ENCODE results near the gene TTC22.

Gene TTC22

GRCh38 chr1:54815086-54815876 lies 14.2 kb upstream of the TTC22 start:
- Histone ChIP-seq H3K4ac (ENCODE audit: low read depth, low read length) (no peak overlapping the region), H3K79me2 (ENCODE audit: control insufficient read depth, insufficient read depth, low read length, poor library complexity) (no peaks in the 10 kb centered on the region), H2AK5ac (ENCODE audit: low read length) (no peak overlapping the region), H3K27me3 (ENCODE audit: insufficient read depth, low read length) (no peaks in the 10 kb centered on the region), H3K18ac (ENCODE audit: low read length) (no peak overlapping the region), H4K8ac (ENCODE audit: low read depth, low read length) (no peak overlapping the region), H3K14ac (ENCODE audit: low read length) (no peak overlapping the region), H4K12ac (ENCODE audit: low read depth, low read length) (no peak overlapping the region), H2BK120ac (ENCODE audit: insufficient read depth, low read length, poor library complexity) (no peak overlapping the region), H3K4me3 (ENCODE audit: low read depth, low read length) (no peak overlapping the region), H2BK5ac (ENCODE audit: low read depth, low read length, poor library complexity) (no peak overlapping the region), H3K9ac (ENCODE audit: low read length) (no peak overlapping the region), H3K27ac (ENCODE audit: low read depth, low read length) (no peak overlapping the region), H3K4me1 (ENCODE audit: control insufficient read depth in 1 of 2, insufficient read depth in 2 of 2, low read length in 2 of 2) (peaks cover 7 to 11% of the 10 kb centered on the region in 2 experiments), H2AFZ (ENCODE audit: insufficient read depth, low read length, poor library complexity) (no peak overlapping the region), H2BK12ac (ENCODE audit: low read length) (no peak overlapping the region), H3K79me1 (ENCODE audit: low read length) (no peaks in the 10 kb centered on the region), H3K36me3 (ENCODE audit: control insufficient read depth in 1 of 2, insufficient read depth in 2 of 2, low read length in 2 of 2) (no peaks in the 10 kb centered on the region), H3K9me3 (ENCODE audit: insufficient read depth, low read depth, low read length) (no peaks in the 10 kb centered on the region), H4K91ac (ENCODE audit: low read depth, low read length) (no peak overlapping the region), H3K4me2 (ENCODE audit: low read length) (no peak overlapping the region), H3K23ac (ENCODE audit: low read length) (no peak overlapping the region)
- WGBS (ENCODE audit: extremely low coverage, insufficient coverage, insufficient read length), result no CpG with 5 or more reads among the region's 7 CpGs
- DNase-seq, result no peak

GRCh38 chr1:54814571-54814970 lies 13.4 kb upstream of the TTC22 start:
- Histone ChIP-seq H3K4me1 (ENCODE audit: control insufficient read depth in 1 of 2, insufficient read depth in 2 of 2, low read length in 2 of 2) (peaks cover 7 to 11% of the 10 kb centered on the region in 2 experiments), H4K12ac (ENCODE audit: low read depth, low read length) (no peak overlapping the region), H2BK12ac (ENCODE audit: low read length) (no peak overlapping the region), H3K9me3 (ENCODE audit: insufficient read depth, low read depth, low read length) (no peaks in the 10 kb centered on the region), H2AK5ac (ENCODE audit: low read length) (no peak overlapping the region), H3K4me3 (ENCODE audit: low read depth, low read length) (no peak overlapping the region), H3K79me1 (ENCODE audit: low read length) (no peaks in the 10 kb centered on the region), H3K23ac (ENCODE audit: low read length) (no peak overlapping the region), H3K18ac (ENCODE audit: low read length) (no peak overlapping the region), H4K8ac (ENCODE audit: low read depth, low read length) (no peak overlapping the region), H4K91ac (ENCODE audit: low read depth, low read length) (no peak overlapping the region), H3K4ac (ENCODE audit: low read depth, low read length) (no peak overlapping the region), H3K4me2 (ENCODE audit: low read length) (no peak overlapping the region), H3K36me3 (ENCODE audit: control insufficient read depth in 1 of 2, insufficient read depth in 2 of 2, low read length in 2 of 2) (no peaks in the 10 kb centered on the region), H3K27me3 (ENCODE audit: insufficient read depth, low read length) (no peaks in the 10 kb centered on the region), H3K14ac (ENCODE audit: low read length) (no peak overlapping the region), H3K79me2 (ENCODE audit: control insufficient read depth, insufficient read depth, low read length, poor library complexity) (no peaks in the 10 kb centered on the region), H2BK5ac (ENCODE audit: low read depth, low read length, poor library complexity) (no peak overlapping the region), H3K27ac (ENCODE audit: low read depth, low read length) (no peak overlapping the region), H2BK120ac (ENCODE audit: insufficient read depth, low read length, poor library complexity) (no peak overlapping the region), H2AFZ (ENCODE audit: insufficient read depth, low read length, poor library complexity) (no peak overlapping the region), H3K9ac (ENCODE audit: low read length) (no peak overlapping the region)
- WGBS (ENCODE audit: extremely low coverage, insufficient coverage, insufficient read length), result no CpG with 5 or more reads among the region's 5 CpGs
- DNase-seq, result no peak

DNA sequence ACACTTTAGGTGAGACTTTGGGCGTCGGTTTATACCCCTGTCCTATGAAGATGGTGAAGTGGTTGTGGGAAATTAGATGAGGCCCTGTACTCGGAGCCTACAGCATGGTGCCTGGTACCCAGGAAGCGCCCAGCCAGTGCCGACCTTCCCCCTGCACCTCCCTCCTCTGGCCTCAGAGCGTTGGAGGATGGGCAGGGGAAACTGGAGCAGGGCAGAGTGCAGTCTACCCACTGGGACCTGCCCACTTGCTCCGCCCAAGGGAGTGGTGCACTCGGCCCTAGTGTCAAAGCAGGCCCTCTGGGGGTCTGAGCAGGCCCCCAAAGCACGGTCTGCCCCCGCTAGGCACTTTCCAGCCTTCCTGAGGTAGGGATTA lies 13.0 kb upstream of the TTC22 start:
- no peak overlapping the region for H4K91ac ChIP-seq (ENCODE audit: low read depth, low read length)
- H3K4ac ChIP-seq (ENCODE audit: low read depth, low read length), result no peak overlapping the region
- no peak overlapping the region for H2BK12ac ChIP-seq (ENCODE audit: low read length)
- H2BK120ac ChIP-seq (ENCODE audit: insufficient read depth, low read length, poor library complexity), result no peak overlapping the region
- no peaks in the 10 kb centered on the region for H3K9me3 ChIP-seq (ENCODE audit: insufficient read depth, low read depth, low read length)
- no peak overlapping the region for H4K12ac ChIP-seq (ENCODE audit: low read depth, low read length)
- H2AFZ ChIP-seq (ENCODE audit: insufficient read depth, low read length, poor library complexity), result no peak overlapping the region
- H3K27me3 ChIP-seq (ENCODE audit: insufficient read depth, low read length), result no peaks in the 10 kb centered on the region
- H3K79me1 ChIP-seq (ENCODE audit: low read length), result no peaks in the 10 kb centered on the region
- H3K4me1 ChIP-seq (ENCODE audit: control insufficient read depth in 1 of 2, insufficient read depth in 2 of 2, low read length in 2 of 2), result peaks cover 3 to 6% of the 10 kb centered on the region in 2 experiments
- no peak overlapping the region for H3K4me2 ChIP-seq (ENCODE audit: low read length)
- H3K23ac ChIP-seq (ENCODE audit: low read length), result no peak overlapping the region
- H3K27ac ChIP-seq (ENCODE audit: low read depth, low read length), result no peak overlapping the region
- H2BK5ac ChIP-seq (ENCODE audit: low read depth, low read length, poor library complexity), result no peak overlapping the region
- H3K14ac ChIP-seq (ENCODE audit: low read length), result no peak overlapping the region
- no peak overlapping the region for H3K4me3 ChIP-seq (ENCODE audit: low read depth, low read length)
- no peak for DNase-seq
- H4K8ac ChIP-seq (ENCODE audit: low read depth, low read length), result no peak overlapping the region
- H3K36me3 ChIP-seq (ENCODE audit: control insufficient read depth in 1 of 2, insufficient read depth in 2 of 2, low read length in 2 of 2), result no peaks in the 10 kb centered on the region
- no peaks in the 10 kb centered on the region for H3K79me2 ChIP-seq (ENCODE audit: control insufficient read depth, insufficient read depth, low read length, poor library complexity)
- no peak overlapping the region for H3K9ac ChIP-seq (ENCODE audit: low read length)
- H2AK5ac ChIP-seq (ENCODE audit: low read length), result no peak overlapping the region
- no CpG with 5 or more reads among the region's 10 CpGs for WGBS (ENCODE audit: extremely low coverage, insufficient coverage, insufficient read length)
- H3K18ac ChIP-seq (ENCODE audit: low read length), result no peak overlapping the region

GRCh38 chr1:54813485-54814125 lies 12.5 kb upstream of the TTC22 start:
- H2AFZ ChIP-seq (ENCODE audit: insufficient read depth, low read length, poor library complexity), result no peak overlapping the region
- no peak overlapping the region for H4K8ac ChIP-seq (ENCODE audit: low read depth, low read length)
- no peak overlapping the region for H2BK5ac ChIP-seq (ENCODE audit: low read depth, low read length, poor library complexity)
- H2BK12ac ChIP-seq (ENCODE audit: low read length), result no peak overlapping the region
- H3K9ac ChIP-seq (ENCODE audit: low read length), result no peak overlapping the region
- no peak overlapping the region for H2AK5ac ChIP-seq (ENCODE audit: low read length)
- H3K9me3 ChIP-seq (ENCODE audit: insufficient read depth, low read depth, low read length), result no peaks in the 10 kb centered on the region
- no peak overlapping the region for H3K18ac ChIP-seq (ENCODE audit: low read length)
- DNase-seq, result no peak
- peaks cover 0 to 2% of the 10 kb centered on the region in 2 experiments for H3K4me1 ChIP-seq (ENCODE audit: control insufficient read depth in 1 of 2, insufficient read depth in 2 of 2, low read length in 2 of 2)
- H4K12ac ChIP-seq (ENCODE audit: low read depth, low read length), result no peak overlapping the region
- no peak overlapping the region for H3K27ac ChIP-seq (ENCODE audit: low read depth, low read length)
- H3K79me1 ChIP-seq (ENCODE audit: low read length), result no peaks in the 10 kb centered on the region
- no peak overlapping the region for H3K4me3 ChIP-seq (ENCODE audit: low read depth, low read length)
- H3K27me3 ChIP-seq (ENCODE audit: insufficient read depth, low read length), result no peaks in the 10 kb centered on the region
- H3K4ac ChIP-seq (ENCODE audit: low read depth, low read length), result no peak overlapping the region
- no peaks in the 10 kb centered on the region for H3K79me2 ChIP-seq (ENCODE audit: control insufficient read depth, insufficient read depth, low read length, poor library complexity)
- no peak overlapping the region for H2BK120ac ChIP-seq (ENCODE audit: insufficient read depth, low read length, poor library complexity)
- no peak overlapping the region for H3K23ac ChIP-seq (ENCODE audit: low read length)
- H3K14ac ChIP-seq (ENCODE audit: low read length), result no peak overlapping the region
- H4K91ac ChIP-seq (ENCODE audit: low read depth, low read length), result no peak overlapping the region
- WGBS (ENCODE audit: extremely low coverage, insufficient coverage, insufficient read length), result no CpG with 5 or more reads among the region's 13 CpGs
- H3K36me3 ChIP-seq (ENCODE audit: control insufficient read depth in 1 of 2, insufficient read depth in 2 of 2, low read length in 2 of 2), result no peaks in the 10 kb centered on the region
- H3K4me2 ChIP-seq (ENCODE audit: low read length), result no peak overlapping the region
